ENCODE measurements around the gene CYREN. TPM values are rescaled to one million over a fixed set of nuclear protein-coding genes. Genes with fewer than 3 reads are reported as not detected.

The CYREN gene
- total and polyA plus RNA-seq, 2 of the 13 experiments (the other 11 are each of a cell fraction or from before 2014, with no cell fraction given): 20.7 to 60.7 TPM

- TF ChIP-seq CEBPZ (IDR thresholded peaks at IDR 0.05; ENCODE audit: low read length): no peak
- TF ChIP-seq AHR (CRISPR knock-in tag; IDR thresholded peaks at IDR 0.05): peak; percentile 24; the same call in 1 of the 2 replicates
- TF ChIP-seq ZNF224 (CRISPR knock-in tag; IDR thresholded peaks at IDR 0.05): no peak
- no peak for TF ChIP-seq STAT5B (CRISPR knock-in tag; IDR thresholded peaks at IDR 0.05)
- no peak for TF ChIP-seq ZBTB39 (CRISPR knock-in tag; IDR thresholded peaks at IDR 0.05)
- peak; percentile 53; the same call in 1 of the 2 replicates for TF ChIP-seq ZNF770 (CRISPR knock-in tag; IDR thresholded peaks at IDR 0.05)
- no peak for TF ChIP-seq MAFF (IDR thresholded peaks at IDR 0.05; ENCODE audit: low read depth, low read length)
- peak; percentile 32; the same call in 1 of the 2 replicates for TF ChIP-seq MAX (IDR thresholded peaks at IDR 0.05)
- TF ChIP-seq HMGA1 (CRISPR knock-in tag; conservative IDR thresholded peaks at IDR 0.05): no peak
- TF ChIP-seq CREBL2 (CRISPR knock-in tag; IDR thresholded peaks at IDR 0.05; ENCODE audit: borderline replicate concordance): no peak
- TF ChIP-seq ELF1 (CRISPR knock-in tag; IDR thresholded peaks at IDR 0.05): no peak
- TF ChIP-seq ARID2 (CRISPR knock-in tag; IDR thresholded peaks at IDR 0.05; ENCODE audit: borderline replicate concordance): peak; percentile 78; the same call in 1 of the 2 replicates
- 0 out of 2 replicates have a peak, but pooled peaks have one; percentile 25 for TF ChIP-seq SNAPC2 (CRISPR knock-in tag; IDR thresholded peaks at IDR 0.05)
- no peak for TF ChIP-seq ZNF3 (CRISPR knock-in tag; IDR thresholded peaks at IDR 0.05)
- TF ChIP-seq ATF4 (CRISPR knock-in tag; IDR thresholded peaks at IDR 0.05): no peak
- no peak for TF ChIP-seq ZFP36L2 (CRISPR knock-in tag; IDR thresholded peaks at IDR 0.05)
- TF ChIP-seq KDM5B (CRISPR knock-in tag; IDR thresholded peaks at IDR 0.05; ENCODE audit: borderline replicate concordance): peak; percentile 89
- TF ChIP-seq TCF7L2 (IDR thresholded peaks at IDR 0.05; ENCODE audit: low read depth, low read length): no peak
- TF ChIP-seq ZNF530 (CRISPR knock-in tag; IDR thresholded peaks at IDR 0.05; ENCODE audit: low read depth): no peak
- no peak for TF ChIP-seq CENPT (CRISPR knock-in tag; IDR thresholded peaks at IDR 0.05; ENCODE audit: low read depth)
- no peak for TF ChIP-seq ZNF605 (CRISPR knock-in tag; IDR thresholded peaks at IDR 0.05)
Observed at GRCh38 chr7:135211179-135211945, 40.9 kb upstream of the CYREN start, which contains the start of gene WDR91 (continued).
